Muscle of leg (tissue), 11 donors: Measurements from ENCODE around the gene GALT. TPM values are rescaled to one million over a fixed set of nuclear protein-coding genes. Genes with fewer than 3 reads are reported as not detected.
A peak's percentile ranks its signal among the peaks of the same experiment; 100 is the strongest.

Source experiments
- DNase-seq: peaks from one replicate; pipeline ENCODE4 v3.0.0; 2013
- H3K27ac ChIP-seq: one replicate; pipeline ENCODE4 v1.5.1; 2013; ENCODE audit warnings: mild to moderate bottlenecking, low read length, control low read depth
- H3K27me3 ChIP-seq: one replicate; pipeline ENCODE4 v1.6.1; 2013; ENCODE audit warnings: low read length; ENCODE audit not compliant: control insufficient read depth, insufficient read depth
- H3K36me3 ChIP-seq: one replicate; pipeline ENCODE4 v1.6.1; 2013; ENCODE audit warnings: low read length; ENCODE audit not compliant: control insufficient read depth, insufficient read depth
- H3K4me1 ChIP-seq: one replicate; pipeline ENCODE4 v1.6.1; 2013; ENCODE audit warnings: low read length; ENCODE audit not compliant: control insufficient read depth, insufficient read depth
- H3K4me3 ChIP-seq: one replicate; pipeline ENCODE4 v1.5.1; 2013; ENCODE audit warnings: low read length, control low read depth
- H3K9me3 ChIP-seq: replicated peaks from 2 replicates; pipeline ENCODE4 v1.6.1; 2013; ENCODE audit warnings: low read depth, low read length; ENCODE audit not compliant: control insufficient read depth
- WGBS: methylation state at CpG from one replicate; pipeline ENCODE4 v1.1.5; 2013; ENCODE audit warnings: missing lambda C conversion rate; ENCODE audit not compliant: insufficient coverage; 5-methylcytosine and 5-hydroxymethylcytosine counted together
- polyA plus RNA-seq, 8 donors: library from polyadenylated mRNA; unstranded; fragments of 120-200 nt; gene quantifications; one replicate each; pipeline versions ENCODE4 v1.2.1 to v1.2.3, GENCODE V29; 2013; ENCODE audit warnings: inconsistent platforms in 1 of 8, low replicate concordance in 1 of 8; ENCODE audit not compliant: insufficient read length in 8 of 8, insufficient read depth in 1 of 8
- total RNA-seq: library from RNA; stranded (reverse); fragments of 120-200 nt; gene quantifications from one replicate; pipeline ENCODE4 v1.2.4, GENCODE V29; 2013

The GALT gene
- total and polyA plus RNA-seq, 9 donors: 29.5 to 53.5 (median 40.8) TPM

DNA sequence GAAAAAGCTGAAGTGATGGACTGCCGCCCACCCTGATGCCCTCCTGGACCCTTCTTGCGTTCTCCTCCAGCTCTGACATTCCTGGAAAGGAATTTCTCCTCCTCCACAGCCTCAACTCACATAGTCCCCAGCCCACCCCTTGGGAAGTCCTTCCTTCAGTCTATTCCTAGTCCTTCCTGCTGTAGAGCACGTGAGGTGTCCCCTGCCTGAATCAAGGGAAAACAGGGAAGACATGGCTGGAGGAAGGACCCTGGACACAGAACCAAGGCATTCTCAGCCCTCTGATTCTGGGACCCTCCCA lies 21.3 kb upstream of the GALT start:
- Histone ChIP-seq H3K27ac (no peak overlapping the region), H3K4me1 (peaks cover 19% of the 10 kb centered on the region), H3K27me3 (peaks cover 89% of the 10 kb centered on the region), H3K9me3 (peaks cover 4% of the 10 kb centered on the region), H3K4me3 (no peak overlapping the region), H3K36me3 (no peaks in the 10 kb centered on the region)
- 33% methylated on average over 2 of the region's 3 CpGs for WGBS
- DNase-seq: no peak

- H3K27ac ChIP-seq: no peak overlapping the region
- DNase-seq: no peak
- no peaks in the 10 kb centered on the region for H3K9me3 ChIP-seq
- H3K27me3 ChIP-seq: peaks cover 79% of the 10 kb centered on the region
- H3K4me3 ChIP-seq: no peak overlapping the region
- 17% methylated on average over 16 of the region's 20 CpGs for WGBS
- H3K36me3 ChIP-seq: no peaks in the 10 kb centered on the region
- H3K4me1 ChIP-seq: peaks cover 13% of the 10 kb centered on the region
These were observed 18.5 kb upstream of the GALT start for GRCh38 chr9:34627716-34628655.

- Histone ChIP-seq H3K4me3 (peak within 1 kb of the TSS; percentile 17), H3K27me3 (peaks cover 70% of the 10 kb centered on the region), H3K9me3 (no peaks in the 10 kb centered on the region), H3K36me3 (no peaks in the 10 kb centered on the region), H3K4me1 (peaks cover 16% of the 10 kb centered on the region), H3K27ac (no peak within 1 kb of the TSS)
- 2% methylated on average over 69 of the region's 69 CpGs for WGBS
- no peak for DNase-seq
These were observed 17.6 kb upstream of the GALT start, which contains the start of gene ARID3C for GRCh38 chr9:34628656-34629490. TSS of gene ARID3C (minus strand) at chr9:34629066. CDS start at chr9:34628014, 1,052 bp downstream.

DNA sequence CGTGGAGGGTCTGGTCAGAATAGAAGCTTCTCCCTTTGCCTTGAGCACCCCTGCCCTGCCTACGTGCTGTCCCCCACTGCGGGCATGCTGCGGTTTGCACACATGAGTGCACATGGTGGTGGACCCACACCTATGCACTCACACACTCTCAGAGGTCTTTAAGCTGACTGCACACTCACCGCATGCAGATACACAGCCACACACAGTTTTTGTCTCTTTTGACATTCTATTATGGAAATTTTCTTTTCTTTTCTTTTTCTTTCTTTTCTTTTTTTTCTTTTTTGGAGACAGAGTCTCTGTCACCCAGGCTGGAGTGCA lies 17.0 kb upstream of the GALT start:
- Histone ChIP-seq H3K4me3 (no peak overlapping the region), H3K27me3 (peaks cover 65% of the 10 kb centered on the region), H3K36me3 (no peaks in the 10 kb centered on the region), H3K27ac (no peak overlapping the region), H3K9me3 (no peaks in the 10 kb centered on the region), H3K4me1 (peaks cover 10% of the 10 kb centered on the region)
- no peak for DNase-seq
- WGBS: no CpG with 5 or more reads among the region's 5 CpGs

DNA sequence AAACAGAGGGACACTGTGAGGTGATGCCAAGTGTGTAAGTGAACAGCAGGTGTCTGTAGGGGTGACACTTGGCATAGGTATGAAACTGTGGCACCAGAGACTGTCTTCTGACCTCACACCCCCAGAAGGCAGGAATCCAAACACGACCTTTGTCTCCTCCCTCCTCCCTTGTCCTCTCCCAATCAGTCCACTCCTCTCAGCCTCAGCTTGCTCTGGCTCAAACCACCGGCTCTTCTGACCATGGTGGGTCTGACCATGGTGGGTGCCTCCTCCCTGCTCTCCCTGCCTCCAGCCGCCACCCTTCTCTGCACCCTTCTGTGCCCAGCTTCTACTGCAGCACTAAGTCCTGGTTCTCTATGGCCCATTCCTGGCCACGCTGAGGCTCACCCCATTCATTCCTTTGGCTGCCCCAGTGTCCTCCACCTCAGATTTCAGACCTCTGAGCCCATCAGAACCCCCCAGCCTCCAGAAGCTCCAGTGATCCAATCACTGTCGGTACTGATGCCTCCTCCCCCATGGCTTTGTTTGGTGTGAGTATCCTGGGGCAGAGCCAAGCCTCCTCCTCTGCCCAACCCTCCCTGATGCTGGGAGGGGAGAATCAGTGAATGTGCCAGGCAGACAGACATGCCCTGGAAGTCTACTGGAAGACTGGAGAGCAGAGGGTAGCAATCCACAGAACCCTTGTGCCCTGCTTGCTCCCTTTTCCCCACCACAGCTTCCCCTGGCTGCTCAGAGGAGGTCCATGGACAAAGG lies 15.9 kb upstream of the GALT start:
- no peak overlapping the region for H3K27ac ChIP-seq
- peaks cover 16% of the 10 kb centered on the region for H3K4me1 ChIP-seq
- no peak overlapping the region for H3K4me3 ChIP-seq
- no peak for DNase-seq
- no peaks in the 10 kb centered on the region for H3K9me3 ChIP-seq
- peaks cover 8% of the 10 kb centered on the region for H3K36me3 ChIP-seq
- peaks cover 53% of the 10 kb centered on the region for H3K27me3 ChIP-seq
- WGBS: 41% methylated on average over 3 of the region's 5 CpGs

GRCh38 chr9:34633166-34633565 lies 13.3 kb upstream of the GALT start:
- Histone ChIP-seq H3K36me3 (peaks cover 14% of the 10 kb centered on the region), H3K4me3 (no peak overlapping the region), H3K4me1 (peaks cover 37% of the 10 kb centered on the region), H3K9me3 (no peaks in the 10 kb centered on the region), H3K27me3 (peaks cover 30% of the 10 kb centered on the region), H3K27ac (no peak overlapping the region)
- DNase-seq: no peak
- 46% methylated on average over 3 of the region's 5 CpGs for WGBS

DNA sequence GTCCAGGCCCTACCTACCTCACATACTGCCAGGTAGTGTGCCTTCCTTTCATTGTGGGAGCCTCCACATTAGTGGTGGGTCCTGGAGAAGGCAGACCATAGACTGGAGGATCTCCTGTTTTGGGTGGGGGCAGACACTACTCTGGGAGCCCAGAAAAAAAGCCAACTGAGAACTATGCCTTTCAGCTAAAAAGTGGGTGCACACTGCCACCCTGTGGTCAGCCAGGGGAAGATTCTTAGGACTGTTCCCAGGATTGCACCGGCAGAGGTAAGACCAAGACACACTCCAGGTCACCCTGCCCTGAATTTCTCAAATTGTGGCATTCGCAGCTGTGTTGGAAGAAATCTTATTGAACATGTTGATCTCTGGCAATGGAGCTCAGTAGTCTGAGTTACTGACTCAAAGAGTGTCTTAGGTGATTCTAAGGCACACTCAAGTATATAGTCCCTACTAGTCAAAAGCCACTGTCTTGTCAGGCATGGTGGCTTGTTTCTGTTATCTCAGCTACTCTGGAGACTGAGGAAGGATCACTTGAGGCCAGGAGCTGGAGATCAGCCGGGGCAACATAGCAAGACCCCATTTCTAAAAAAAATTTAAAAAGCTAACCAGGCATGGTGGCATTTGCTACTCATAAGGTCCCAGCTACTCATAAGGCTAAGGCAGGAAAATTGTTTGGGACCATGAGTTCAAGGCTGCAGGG lies 12.5 kb upstream of the GALT start:
- Histone ChIP-seq H3K27ac (no peak overlapping the region), H3K4me3 (no peak overlapping the region), H3K36me3 (peaks cover 14% of the 10 kb centered on the region), H3K27me3 (peaks cover 23% of the 10 kb centered on the region), H3K9me3 (no peaks in the 10 kb centered on the region), H3K4me1 (peaks cover 40% of the 10 kb centered on the region)
- DNase-seq: peak; percentile 70
- WGBS: 0% methylated on average over 1 of the region's 3 CpGs

- peaks cover 14% of the 10 kb centered on the region for H3K36me3 ChIP-seq
- no CpG with 5 or more reads among the region's 3 CpGs for WGBS
- no peaks in the 10 kb centered on the region for H3K9me3 ChIP-seq
- H3K4me1 ChIP-seq: peaks cover 37% of the 10 kb centered on the region
- H3K27ac ChIP-seq: no peak overlapping the region
- H3K4me3 ChIP-seq: no peak overlapping the region
- DNase-seq: no peak
- H3K27me3 ChIP-seq: peaks cover 16% of the 10 kb centered on the region
These were observed 11.8 kb upstream of the GALT start for GRCh38 chr9:34634551-34635248.

DNA sequence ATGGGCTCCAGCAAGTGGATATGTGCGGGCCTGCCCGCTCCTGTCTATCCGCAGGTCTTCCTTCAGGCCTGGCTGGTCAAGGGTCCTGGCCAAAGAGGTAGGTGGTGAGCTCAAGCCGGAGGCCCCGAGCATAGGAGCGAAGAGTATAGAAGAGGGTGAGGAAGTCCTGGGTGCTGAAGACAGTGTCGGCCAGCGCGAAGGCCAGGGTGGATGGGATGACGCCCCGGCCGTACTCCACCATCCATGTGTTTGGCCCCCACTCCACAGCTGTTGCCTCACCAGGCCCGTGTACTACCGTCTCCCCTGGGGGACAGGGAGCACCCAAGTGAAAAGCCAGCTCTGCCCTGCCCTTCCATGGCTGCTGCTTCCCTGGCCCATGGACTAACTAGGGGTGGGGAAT lies 10.9 kb upstream of the GALT start:
- DNase-seq: no peak
- Histone ChIP-seq H3K27ac (no peak overlapping the region), H3K27me3 (peaks cover 7% of the 10 kb centered on the region), H3K4me3 (no peak overlapping the region), H3K4me1 (peaks cover 37% of the 10 kb centered on the region), H3K36me3 (peaks cover 14% of the 10 kb centered on the region), H3K9me3 (no peaks in the 10 kb centered on the region)
- 95% methylated on average over 12 of the region's 14 CpGs for WGBS
